GM23338 (cell line): ENCODE data around the gene SNAP91. TPM values are rescaled to one million over a fixed set of nuclear protein-coding genes. Genes with fewer than 3 reads are reported as not detected.

Experiments used
- ATAC-seq: fragments of 200-7000 bp; cut with Tn5 transposase; 3 replicates; pipeline ENCODE4 v1.9.1; 2020
- DNase-seq: peaks from one replicate; pipeline ENCODE4 v3.0.0-alpha.2; 2015; ENCODE audit warnings: low spot score
- H2AFZ ChIP-seq: fragments of 200-600 bp; sonication (generic); 2 replicates; pipeline ENCODE4 v1.8.0; 2016; ENCODE audit warnings: antibody characterized with exemption, mild to moderate bottlenecking, moderate library complexity
- H3F3A ChIP-seq: fragments of 200-600 bp; sonication (generic); replicated peaks from 2 replicates; pipeline ENCODE4 v1.8.0; 2017; ENCODE audit warnings: antibody characterized with exemption, mixed run types, low read depth
- H3K27ac ChIP-seq: fragments of 200-600 bp; sonication (generic); 2 replicates; pipeline ENCODE4 v1.6.1; 2016; ENCODE audit warnings: low read depth
- H3K27me3 ChIP-seq: fragments of 200-600 bp; sonication (generic); 2 replicates; pipeline ENCODE4 v1.8.0; 2016; ENCODE audit warnings: mild to moderate bottlenecking, mixed run types, moderate library complexity; ENCODE audit not compliant: insufficient read depth
- H3K36me3 ChIP-seq: fragments of 200-600 bp; sonication (generic); 2 replicates; pipeline ENCODE4 v1.8.0; 2016; ENCODE audit warnings: mild to moderate bottlenecking; ENCODE audit not compliant: insufficient read depth
- H3K4me1 ChIP-seq: fragments of 200-600 bp; sonication (generic); 2 replicates; pipeline ENCODE4 v1.8.0; 2016; ENCODE audit warnings: mild to moderate bottlenecking, moderate library complexity; ENCODE audit not compliant: insufficient read depth
- H3K4me2 ChIP-seq: fragments of 200-600 bp; sonication (generic); 2 replicates; pipeline ENCODE4 v1.7.1; 2017; ENCODE audit warnings: mixed run types
- H3K4me3 ChIP-seq: fragments of 200-600 bp; sonication (generic); 2 replicates; pipeline ENCODE4 v1.6.1; 2016; ENCODE audit warnings: mixed run types
- H3K79me2 ChIP-seq: fragments of 200-600 bp; sonication (generic); replicated peaks from 2 replicates; pipeline ENCODE4 v1.8.0; 2017; ENCODE audit warnings: mild to moderate bottlenecking; ENCODE audit not compliant: insufficient read depth
- H3K9me2 ChIP-seq: fragments of 200-600 bp; sonication (generic); 2 replicates; pipeline ENCODE4 v1.8.0; 2017; ENCODE audit not compliant: insufficient read depth
- H4K20me1 ChIP-seq: fragments of 200-600 bp; sonication (generic); replicated peaks from 2 replicates; pipeline ENCODE4 v1.8.0; 2017; ENCODE audit warnings: mild to moderate bottlenecking; ENCODE audit not compliant: insufficient read depth
- H3K27ac Mint-ChIP-seq: 2 replicates; pipeline ENCODE4 v1.8.0; 2020; ENCODE audit warnings: inconsistent platforms, mild to moderate bottlenecking, moderate library complexity, mixed read lengths
- H3K27me3 Mint-ChIP-seq: 3 replicates; pipeline ENCODE4 v1.8.0; 2022; ENCODE audit warnings: low read depth, mild to moderate bottlenecking, moderate library complexity, mixed read lengths, inconsistent platforms; ENCODE audit not compliant: insufficient read depth, poor library complexity
- H3K36me3 Mint-ChIP-seq: 3 replicates; pipeline ENCODE4 v1.8.0; 2021; ENCODE audit warnings: low read depth, mild to moderate bottlenecking, inconsistent platforms, moderate library complexity, mixed read lengths
- H3K4me1 Mint-ChIP-seq: 3 replicates; pipeline ENCODE4 v1.8.0; 2020; ENCODE audit warnings: mild to moderate bottlenecking, inconsistent platforms, mixed read lengths
- H3K4me3 Mint-ChIP-seq: 3 replicates; pipeline ENCODE4 v1.8.0; 2021; ENCODE audit warnings: moderate library complexity, mild to moderate bottlenecking, inconsistent platforms, mixed read lengths
- H3K9me3 Mint-ChIP-seq: 3 replicates; pipeline ENCODE4 v1.8.0; 2020; ENCODE audit warnings: moderate library complexity, mild to moderate bottlenecking, inconsistent platforms, mixed read lengths
- CREB1 ChIP-seq: fragments of 250-450 bp; sonication (Bioruptor Pico); IDR thresholded peaks from 2 replicates; pipeline ENCODE4 v1.5.0; 2020; ENCODE audit warnings: low read depth, mild to moderate bottlenecking, moderate library complexity
- CTCF ChIP-seq, 2 experiments: fragments of 200-600 bp in 1 of 2; sonication (generic) in 1 of 2; conservative IDR thresholded peaks; 2 replicates each; pipeline versions ENCODE4 v1.5.1 to v1.6.1; 2016 to 2017; ENCODE audit warnings: antibody characterized with exemption in 2 of 2, low read depth in 2 of 2, mild to moderate bottlenecking in 2 of 2, moderate library complexity in 1 of 2
- ETS1 ChIP-seq: IDR thresholded peaks from 2 replicates; pipeline ENCODE4 v1.6.1; 2016; ENCODE audit warnings: antibody characterized with exemption
- EZH2phosphoT487 ChIP-seq: fragments of 200-600 bp; sonication (generic); IDR thresholded peaks from one replicate; pipeline ENCODE4 v1.8.1; 2018; ENCODE audit warnings: antibody characterized with exemption; ENCODE audit not compliant: unreplicated experiment
- JUNB ChIP-seq: IDR thresholded peaks from one replicate; pipeline ENCODE4 v1.6.1; 2016; ENCODE audit warnings: antibody characterized with exemption; ENCODE audit not compliant: unreplicated experiment
- NANOG ChIP-seq: IDR thresholded peaks from 2 replicates; pipeline ENCODE4 v1.6.1; 2016; ENCODE audit warnings: antibody characterized with exemption, borderline replicate concordance
- STAT1 ChIP-seq: IDR thresholded peaks from one replicate; pipeline ENCODE4 v1.6.1; 2016; ENCODE audit warnings: antibody characterized with exemption; ENCODE audit not compliant: unreplicated experiment
- ZNF114 ChIP-seq: fragments of 250-450 bp; sonication (Bioruptor Pico); IDR thresholded peaks from 2 replicates; pipeline ENCODE4 v1.5.0; 2020; ENCODE audit warnings: mild to moderate bottlenecking, moderate library complexity
- ZNF331 ChIP-seq: fragments of 250-450 bp; sonication (Bioruptor Pico); IDR thresholded peaks from 2 replicates; pipeline ENCODE4 v1.5.0; 2020; ENCODE audit warnings: low read depth, mild to moderate bottlenecking, moderate library complexity
- polyA plus RNA-seq: library from polyadenylated mRNA; unstranded; fragments of >200 nt; fragmentation: Nextera tagmentation; extraction: Ambion mirVana; gene quantifications from 2 replicates; pipeline ENCODE4 v1.2.1, GENCODE V29; 2016
- total RNA-seq: library from RNA; depleted of rRNA; stranded (reverse); fragments of >200 nt; shearing (Covaris generic); gene quantifications from 2 replicates; pipeline ENCODE4 v1.2.3, GENCODE V29; 2014

SNAP91 gene
- total and polyA plus RNA-seq, 2 experiments from 2014 or later: 0.83 to 1.2 TPM

DNA sequence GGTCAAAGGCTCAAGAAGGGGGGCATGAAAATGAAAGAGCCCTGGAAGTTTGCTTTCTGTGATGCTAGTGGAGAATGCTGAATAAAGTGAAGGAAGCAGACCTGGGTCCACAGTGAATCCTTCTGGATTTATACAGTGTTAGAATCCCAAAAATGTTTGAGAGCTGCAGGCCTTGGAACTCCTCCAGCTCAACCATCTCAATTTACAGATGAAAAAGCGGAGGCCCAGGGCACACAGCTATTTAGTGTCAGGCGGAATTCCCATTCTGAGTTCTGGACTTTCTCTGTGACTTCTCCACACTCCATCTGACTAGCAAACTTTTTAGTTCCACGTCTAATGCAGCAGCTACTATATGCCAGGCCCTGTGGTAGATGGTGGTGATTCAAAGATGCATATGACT, 198.1 kb downstream of the SNAP91 start (continued):
- TF ChIP-seq CTCF (conservative IDR thresholded peaks at IDR 0.05; ENCODE audit: low read depth in 2 of 2): no peak

DNA sequence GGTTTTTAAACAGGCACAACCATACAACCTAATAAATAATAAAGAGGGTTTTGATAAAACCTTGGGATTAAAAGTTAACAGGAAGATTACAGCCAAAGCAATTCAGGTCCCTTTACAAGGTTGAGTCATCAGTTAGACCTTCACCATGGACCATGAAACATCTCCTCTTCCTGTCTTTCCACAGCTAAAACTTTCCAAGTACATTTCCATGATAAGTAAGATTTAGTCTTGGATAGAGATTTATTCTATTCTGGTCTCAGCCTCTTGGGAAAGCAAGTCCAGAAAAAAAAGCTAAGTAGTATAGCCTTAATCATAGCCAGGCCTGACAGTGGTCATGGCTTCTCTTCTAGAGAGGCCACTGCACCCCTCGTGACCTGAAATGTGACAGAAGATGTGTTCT, 199.5 kb downstream of the SNAP91 start:
- Histone ChIP-seq H3K9me2 (no peaks in the 10 kb centered on the region), H3K36me3 (no peaks in the 10 kb centered on the region), H2AFZ (no peak overlapping the region), H3K4me1 (peaks cover 7% of the 10 kb centered on the region; the same call in 1 of the 2 replicates), H3K27me3 (peaks cover 12% of the 10 kb centered on the region), H3K4me3 (no peak overlapping the region), H3K4me2 (no peak overlapping the region), H3F3A (no peaks in the 10 kb centered on the region), H3K27ac (no peak overlapping the region), H4K20me1 (no peaks in the 10 kb centered on the region), H3K79me2 (no peaks in the 10 kb centered on the region)
- Mint-ChIP-seq H3K27me3 (peaks cover 5% of the 10 kb centered on the region), H3K36me3 (no peaks in the 10 kb centered on the region), H3K4me3 (no peak overlapping the region), H3K4me1 (peaks cover 19% of the 10 kb centered on the region), H3K27ac (no peak overlapping the region), H3K9me3 (no peaks in the 10 kb centered on the region)
- no peak for TF ChIP-seq ETS1
- TF ChIP-seq JUNB: no peak
- no peak for TF ChIP-seq ZNF114 (CRISPR knock-in tag)
- TF ChIP-seq CTCF (conservative IDR thresholded peaks at IDR 0.05; ENCODE audit: low read depth in 2 of 2): no peak
- TF ChIP-seq ZNF331 (CRISPR knock-in tag): no peak
- TF ChIP-seq STAT1: no peak
- DNase-seq: no peak
- ATAC-seq: no peak

DNA sequence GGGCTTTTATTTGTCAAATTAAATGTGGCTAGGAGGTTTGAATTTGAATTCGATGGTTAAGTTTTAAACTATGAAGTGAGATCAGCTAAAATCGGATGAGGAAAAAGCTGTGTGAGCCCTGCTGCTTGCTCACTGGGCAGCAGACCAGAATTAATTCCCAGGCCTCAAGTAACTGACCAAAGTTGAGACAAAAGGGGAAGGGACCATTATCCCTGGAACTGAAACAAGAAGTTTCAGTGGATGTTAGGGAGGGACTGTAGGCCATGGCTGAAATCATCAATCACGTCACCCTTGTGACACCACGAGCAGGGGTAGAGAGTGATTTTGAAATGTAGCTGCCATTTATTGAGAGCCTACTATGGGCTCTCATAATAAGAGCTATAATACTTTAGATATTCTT, 203.5 kb downstream of the SNAP91 start:
- no peaks in the 10 kb centered on the region for H3F3A ChIP-seq
- peaks cover 3% of the 10 kb centered on the region; the same call in 1 of the 3 replicates for H3K9me3 Mint-ChIP-seq
- H4K20me1 ChIP-seq: no peaks in the 10 kb centered on the region
- no peaks in the 10 kb centered on the region for H3K4me1 ChIP-seq
- no peaks in the 10 kb centered on the region for H3K27me3 ChIP-seq
- H3K79me2 ChIP-seq: no peaks in the 10 kb centered on the region
- no peak overlapping the region for H3K4me3 ChIP-seq
- no peak overlapping the region for H3K27ac Mint-ChIP-seq
- no peaks in the 10 kb centered on the region for H3K36me3 Mint-ChIP-seq
- no peak overlapping the region for H3K4me3 Mint-ChIP-seq
- DNase-seq (no peak), ATAC-seq (no peak)
- no peaks in the 10 kb centered on the region for H3K9me2 ChIP-seq
- H3K4me2 ChIP-seq: no peak overlapping the region
- no peak overlapping the region for H2AFZ ChIP-seq
- H3K36me3 ChIP-seq: no peaks in the 10 kb centered on the region
- no peak overlapping the region for H3K27ac ChIP-seq
- H3K27me3 Mint-ChIP-seq: no peaks in the 10 kb centered on the region
- no peaks in the 10 kb centered on the region for H3K4me1 Mint-ChIP-seq
- TF ChIP-seq CREB1 (CRISPR knock-in tag) (no peak), NANOG (no peak), STAT1 (no peak), CTCF (conservative IDR thresholded peaks at IDR 0.05; ENCODE audit: low read depth in 2 of 2) (no peak), EZH2phosphoT487 (no peak)
